GM23338 (cell line): ENCODE data around the gene PHKB. TPM values are rescaled to one million over a fixed set of nuclear protein-coding genes. Genes with fewer than 3 reads are reported as not detected.

ENCODE experiments used
- ATAC-seq: fragments of 200-7000 bp; cut with Tn5 transposase; 3 replicates; pipeline ENCODE4 v1.9.1; 2020
- DNase-seq: peaks from one replicate; pipeline ENCODE4 v3.0.0-alpha.2; 2015; ENCODE audit warnings: low spot score
- H2AFZ ChIP-seq: fragments of 200-600 bp; sonication (generic); 2 replicates; pipeline ENCODE4 v1.8.0; 2016; ENCODE audit warnings: antibody characterized with exemption, mild to moderate bottlenecking, moderate library complexity
- H3F3A ChIP-seq: fragments of 200-600 bp; sonication (generic); replicated peaks from 2 replicates; pipeline ENCODE4 v1.8.0; 2017; ENCODE audit warnings: antibody characterized with exemption, mixed run types, low read depth
- H3K27ac ChIP-seq: fragments of 200-600 bp; sonication (generic); 2 replicates; pipeline ENCODE4 v1.6.1; 2016; ENCODE audit warnings: low read depth
- H3K27me3 ChIP-seq: fragments of 200-600 bp; sonication (generic); 2 replicates; pipeline ENCODE4 v1.8.0; 2016; ENCODE audit warnings: mild to moderate bottlenecking, mixed run types, moderate library complexity; ENCODE audit not compliant: insufficient read depth
- H3K36me3 ChIP-seq: fragments of 200-600 bp; sonication (generic); 2 replicates; pipeline ENCODE4 v1.8.0; 2016; ENCODE audit warnings: mild to moderate bottlenecking; ENCODE audit not compliant: insufficient read depth
- H3K4me1 ChIP-seq: fragments of 200-600 bp; sonication (generic); 2 replicates; pipeline ENCODE4 v1.8.0; 2016; ENCODE audit warnings: mild to moderate bottlenecking, moderate library complexity; ENCODE audit not compliant: insufficient read depth
- H3K4me2 ChIP-seq: fragments of 200-600 bp; sonication (generic); 2 replicates; pipeline ENCODE4 v1.7.1; 2017; ENCODE audit warnings: mixed run types
- H3K4me3 ChIP-seq: fragments of 200-600 bp; sonication (generic); 2 replicates; pipeline ENCODE4 v1.6.1; 2016; ENCODE audit warnings: mixed run types
- H3K79me2 ChIP-seq: fragments of 200-600 bp; sonication (generic); replicated peaks from 2 replicates; pipeline ENCODE4 v1.8.0; 2017; ENCODE audit warnings: mild to moderate bottlenecking; ENCODE audit not compliant: insufficient read depth
- H3K9me2 ChIP-seq: fragments of 200-600 bp; sonication (generic); 2 replicates; pipeline ENCODE4 v1.8.0; 2017; ENCODE audit not compliant: insufficient read depth
- H4K20me1 ChIP-seq: fragments of 200-600 bp; sonication (generic); replicated peaks from 2 replicates; pipeline ENCODE4 v1.8.0; 2017; ENCODE audit warnings: mild to moderate bottlenecking; ENCODE audit not compliant: insufficient read depth
- H3K27ac Mint-ChIP-seq: 2 replicates; pipeline ENCODE4 v1.8.0; 2020; ENCODE audit warnings: inconsistent platforms, mild to moderate bottlenecking, moderate library complexity, mixed read lengths
- H3K27me3 Mint-ChIP-seq: 3 replicates; pipeline ENCODE4 v1.8.0; 2022; ENCODE audit warnings: low read depth, mild to moderate bottlenecking, moderate library complexity, mixed read lengths, inconsistent platforms; ENCODE audit not compliant: insufficient read depth, poor library complexity
- H3K36me3 Mint-ChIP-seq: 3 replicates; pipeline ENCODE4 v1.8.0; 2021; ENCODE audit warnings: low read depth, mild to moderate bottlenecking, inconsistent platforms, moderate library complexity, mixed read lengths
- H3K4me1 Mint-ChIP-seq: 3 replicates; pipeline ENCODE4 v1.8.0; 2020; ENCODE audit warnings: mild to moderate bottlenecking, inconsistent platforms, mixed read lengths
- H3K4me3 Mint-ChIP-seq: 3 replicates; pipeline ENCODE4 v1.8.0; 2021; ENCODE audit warnings: moderate library complexity, mild to moderate bottlenecking, inconsistent platforms, mixed read lengths
- H3K9me3 Mint-ChIP-seq: 3 replicates; pipeline ENCODE4 v1.8.0; 2020; ENCODE audit warnings: moderate library complexity, mild to moderate bottlenecking, inconsistent platforms, mixed read lengths
- CREB1 ChIP-seq: fragments of 250-450 bp; sonication (Bioruptor Pico); IDR thresholded peaks from 2 replicates; pipeline ENCODE4 v1.5.0; 2020; ENCODE audit warnings: low read depth, mild to moderate bottlenecking, moderate library complexity
- JUNB ChIP-seq: IDR thresholded peaks from one replicate; pipeline ENCODE4 v1.6.1; 2016; ENCODE audit warnings: antibody characterized with exemption; ENCODE audit not compliant: unreplicated experiment
- POLR2AphosphoS5 ChIP-seq: IDR thresholded peaks from 2 replicates; pipeline ENCODE4 v1.6.1; 2016; ENCODE audit warnings: antibody characterized with exemption, low read depth
- STAT1 ChIP-seq: IDR thresholded peaks from one replicate; pipeline ENCODE4 v1.6.1; 2016; ENCODE audit warnings: antibody characterized with exemption; ENCODE audit not compliant: unreplicated experiment
- ZNF462 ChIP-seq: fragments of 250-450 bp; sonication (Bioruptor Pico); IDR thresholded peaks from 2 replicates; pipeline ENCODE4 v1.5.0; 2020; ENCODE audit warnings: mild to moderate bottlenecking, moderate library complexity
- polyA plus RNA-seq: library from polyadenylated mRNA; unstranded; fragments of >200 nt; fragmentation: Nextera tagmentation; extraction: Ambion mirVana; gene quantifications from 2 replicates; pipeline ENCODE4 v1.2.1, GENCODE V29; 2016
- total RNA-seq: library from RNA; depleted of rRNA; stranded (reverse); fragments of >200 nt; shearing (Covaris generic); gene quantifications from 2 replicates; pipeline ENCODE4 v1.2.3, GENCODE V29; 2014

Gene PHKB
- total and polyA plus RNA-seq, 2 experiments from 2014 or later: 20.3 to 57.3 TPM

DNA sequence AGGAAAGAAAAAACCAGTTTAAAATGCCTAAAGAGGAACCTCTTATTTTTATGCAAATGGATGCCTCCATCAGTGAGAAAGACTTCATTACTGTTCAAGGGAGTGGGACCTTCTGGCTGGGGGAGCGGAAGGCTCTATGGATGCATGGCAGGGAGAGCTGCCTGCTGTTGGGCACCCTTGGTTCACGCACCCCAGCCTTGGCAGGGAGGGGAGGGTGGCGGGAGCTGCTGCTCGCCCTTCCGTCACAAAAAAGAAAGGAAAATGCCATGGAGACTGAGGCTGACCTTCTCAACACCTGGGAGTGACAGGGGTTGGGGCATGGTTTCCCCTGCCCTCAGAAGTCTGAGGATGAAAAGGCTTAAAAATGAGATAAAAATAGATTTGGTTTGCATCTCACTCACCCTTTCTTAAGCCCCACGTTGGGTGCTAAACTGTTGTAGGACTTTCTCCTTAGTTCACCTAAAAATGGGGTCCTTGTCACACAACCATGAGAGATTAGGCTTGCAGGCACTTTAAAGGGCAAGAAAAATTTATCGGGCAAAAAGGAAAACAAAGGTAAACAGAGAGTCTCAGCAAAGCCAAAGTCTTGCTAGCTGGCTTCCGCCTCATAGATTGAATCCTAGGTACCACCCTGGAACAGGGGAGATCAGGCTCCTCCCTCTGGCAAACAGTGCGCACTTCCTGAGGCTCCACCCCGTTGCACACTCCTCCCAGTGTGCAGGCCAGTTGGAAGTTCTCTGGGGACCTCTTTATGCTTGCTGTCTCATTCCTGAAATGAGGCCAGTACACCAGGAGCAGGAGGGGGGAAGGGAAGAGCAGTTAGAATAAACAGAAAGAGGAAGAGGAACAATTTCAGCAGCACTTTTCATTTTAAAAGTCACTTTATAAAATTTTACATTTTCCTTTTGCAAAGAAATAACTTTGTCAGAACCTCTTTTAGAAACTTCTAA, 31.6 kb downstream of the PHKB start (continued):
- TF ChIP-seq ZNF462 (no peak), CREB1 (CRISPR knock-in tag) (no peak), POLR2AphosphoS5 (no peak), JUNB (no peak), STAT1 (no peak)

DNA sequence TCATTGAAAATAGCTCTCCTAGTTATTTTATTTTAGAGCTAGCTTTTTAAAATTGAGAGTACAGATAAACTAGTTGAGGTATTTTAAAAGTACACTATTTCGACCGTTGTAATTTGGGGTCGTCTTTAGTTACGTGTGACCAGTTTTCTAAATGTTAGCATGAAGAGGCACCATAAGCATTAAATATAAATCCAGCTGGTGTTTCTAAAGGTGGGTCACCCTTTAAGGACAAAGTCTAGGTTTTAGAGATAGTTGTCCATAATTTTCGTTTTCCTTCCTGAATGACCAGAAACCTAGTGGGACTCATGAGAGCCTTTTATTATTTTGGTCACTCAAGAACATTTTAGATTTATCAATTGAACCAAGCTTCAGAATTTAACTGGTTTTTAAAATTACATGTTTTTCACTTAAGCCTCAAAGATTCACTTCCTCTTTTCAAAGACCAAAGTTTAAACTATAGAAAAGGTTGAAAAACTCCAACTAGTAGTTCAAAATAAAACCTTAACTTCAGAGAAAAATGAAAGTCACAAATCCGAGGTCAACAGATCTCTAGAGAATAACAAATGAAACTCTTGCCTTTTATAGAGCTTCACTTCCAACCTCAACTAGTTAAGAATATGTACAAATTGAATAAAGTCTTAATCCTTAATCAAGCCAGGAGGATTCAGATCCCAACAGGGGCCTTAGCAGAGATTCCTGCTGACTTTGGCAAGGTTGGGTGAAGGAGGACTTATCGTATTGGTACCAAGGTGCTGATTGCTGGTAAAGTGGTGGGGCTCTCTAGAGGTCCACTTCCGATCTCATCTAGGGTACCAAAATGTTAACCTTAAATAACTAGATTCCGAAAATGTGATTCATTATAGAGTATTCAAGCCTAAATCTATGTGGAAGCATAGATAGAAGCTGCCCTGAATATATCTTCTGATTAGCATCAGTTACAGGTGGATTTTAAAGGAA, 32.5 kb downstream of the PHKB start:
- Histone ChIP-seq H4K20me1 (no peaks in the 10 kb centered on the region), H3K4me1 (peaks cover 25% of the 10 kb centered on the region), H3K4me2 (peak overlapping the region; percentile 23), H3K27me3 (no peaks in the 10 kb centered on the region), H3K4me3 (no peak overlapping the region), H3K27ac (no peak overlapping the region), H3K79me2 (peaks cover 16% of the 10 kb centered on the region), H3K9me2 (no peaks in the 10 kb centered on the region), H2AFZ (no peak overlapping the region), H3K36me3 (peaks cover 11% of the 10 kb centered on the region; the same call in 1 of the 2 replicates), H3F3A (no peaks in the 10 kb centered on the region)
- ATAC-seq (no peak), DNase-seq (no peak)
- H3K27me3 Mint-ChIP-seq: no peaks in the 10 kb centered on the region
- no peak overlapping the region for H3K27ac Mint-ChIP-seq
- peaks cover 36% of the 10 kb centered on the region for H3K9me3 Mint-ChIP-seq
- peaks cover 14% of the 10 kb centered on the region for H3K4me1 Mint-ChIP-seq
- H3K36me3 Mint-ChIP-seq: peaks cover 35% of the 10 kb centered on the region
- no peak overlapping the region for H3K4me3 Mint-ChIP-seq
- TF ChIP-seq ZNF462 (no peak), POLR2AphosphoS5 (no peak)
